ENCODE data around the gene SOS1.

- no peak for TF ChIP-seq CTCF (conservative IDR thresholded peaks at IDR 0.05 in 1 of 2, IDR thresholded peaks at IDR 0.05 in 1 of 2; ENCODE audit: extremely low read depth in 1 of 2, insufficient read depth in 1 of 2, low read depth in 1 of 2, low read length in 2 of 2)
- no peak for TF ChIP-seq EZH2 (IDR thresholded peaks at IDR 0.05; ENCODE audit: borderline replicate concordance, low read length)
Measured at GRCh38 chr2:39121523-39122063, 742 bp upstream of the SOS1 start.
